Motor neuron (in vitro differentiated cells): ENCODE results near the gene SP2. TPM values are rescaled to one million over a fixed set of nuclear protein-coding genes. Genes with fewer than 3 reads are reported as not detected.

Experiments
- ATAC-seq, 8 experiments: fragments of 200-7000 bp; cut with Tn5 transposase; replicated peaks in 6 of 8; 2 replicates each; pipeline ENCODE4 v1.8.0; 2021; ENCODE audit warnings: mild to moderate bottlenecking in 8 of 8, moderate library complexity in 8 of 8
- H3K27ac ChIP-seq, 2 donors: fragments of 250-450 bp; sonication (Bioruptor Pico); 2 replicates each; pipeline ENCODE4 v1.9.0; 2021; ENCODE audit warnings: antibody characterized with exemption in 2 of 2, mild to moderate bottlenecking in 2 of 2, moderate library complexity in 1 of 2
- H3K4me1 ChIP-seq, 2 donors: fragments of 250-450 bp; sonication (Bioruptor Pico); replicated peaks in 1 of 2; 2 replicates each; pipeline ENCODE4 v1.6.1; 2021; ENCODE audit warnings: antibody characterized with exemption in 2 of 2, mild to moderate bottlenecking in 2 of 2, moderate library complexity in 1 of 2
- H3K4me3 ChIP-seq, 5 donors: fragments of 250-450 bp; sonication (Bioruptor Pico); 2 replicates each; pipeline ENCODE4 v1.9.0; 2021; ENCODE audit warnings: antibody characterized with exemption in 5 of 5, mild to moderate bottlenecking in 5 of 5, moderate library complexity in 4 of 5
- WGBS, 10 experiments: fragments of 450-650 bp; shearing (Covaris generic); methylation state at CpG; one replicate each; pipeline ENCODE4 v1.0.0; 2022; 5-methylcytosine and 5-hydroxymethylcytosine counted together
- in situ Hi-C, 9 experiments: fragments of 400-800 bp; cut with MboI; loops; one replicate each; pipeline ENCODE4 v1.15.0; 2021; ENCODE audit warnings: low sequenced_read_pairs in 9 of 9, low pct_unique_long_range_greater_than_20kb in 2 of 9; ENCODE audit not compliant: unreplicated experiment in 9 of 9
- total RNA-seq, 8 experiments: library from RNA; unstranded; fragments of 300-600 nt; gene quantifications; 2 replicates each; pipeline versions ENCODE4 v1.2.3 to v1.2.4, GENCODE V29; 2022

SP2 gene
- total RNA-seq, 8 experiments from 2014 or later: 1.4 to 6.9 (median 4.4) TPM

GRCh38 chr17:47873200-47874090, 22.6 kb upstream of the SP2 start:
- Histone ChIP-seq H3K27ac (no peak overlapping the region), H3K4me1 (peaks cover 0 to 6% of the 10 kb centered on the region in 2 donors), H3K4me3 (no peak overlapping the region)
- in situ Hi-C loops: no loop called here
- ATAC-seq: no peak
- 0 to 87% (median 47%) methylated on average over 1 to 4 of the region's 4 CpGs; no CpG with 5 or more reads in 4 of the 10 experiments for WGBS, 10 experiments

GRCh38 chr17:47875011-47875985, 20.7 kb upstream of the SP2 start:
- in situ Hi-C loops: no loop called here
- Histone ChIP-seq H3K4me3 (no peak overlapping the region), H3K4me1 (peaks cover 0 to 6% of the 10 kb centered on the region in 2 donors), H3K27ac (no peak overlapping the region)
- 0 to 86% (median 40%) methylated on average over 1 to 3 of the region's 11 CpGs; no CpG with 5 or more reads in 1 of the 10 experiments for WGBS, 10 experiments
- peak in 6 of 8 experiments; percentile 36 to 94 (median 89) for ATAC-seq

- ATAC-seq: peak in 5 of 8 experiments; percentile 53 to 77 (median 65)
These were observed 18.5 kb upstream of the SP2 start for GRCh38 chr17:47877368-47878034.

DNA sequence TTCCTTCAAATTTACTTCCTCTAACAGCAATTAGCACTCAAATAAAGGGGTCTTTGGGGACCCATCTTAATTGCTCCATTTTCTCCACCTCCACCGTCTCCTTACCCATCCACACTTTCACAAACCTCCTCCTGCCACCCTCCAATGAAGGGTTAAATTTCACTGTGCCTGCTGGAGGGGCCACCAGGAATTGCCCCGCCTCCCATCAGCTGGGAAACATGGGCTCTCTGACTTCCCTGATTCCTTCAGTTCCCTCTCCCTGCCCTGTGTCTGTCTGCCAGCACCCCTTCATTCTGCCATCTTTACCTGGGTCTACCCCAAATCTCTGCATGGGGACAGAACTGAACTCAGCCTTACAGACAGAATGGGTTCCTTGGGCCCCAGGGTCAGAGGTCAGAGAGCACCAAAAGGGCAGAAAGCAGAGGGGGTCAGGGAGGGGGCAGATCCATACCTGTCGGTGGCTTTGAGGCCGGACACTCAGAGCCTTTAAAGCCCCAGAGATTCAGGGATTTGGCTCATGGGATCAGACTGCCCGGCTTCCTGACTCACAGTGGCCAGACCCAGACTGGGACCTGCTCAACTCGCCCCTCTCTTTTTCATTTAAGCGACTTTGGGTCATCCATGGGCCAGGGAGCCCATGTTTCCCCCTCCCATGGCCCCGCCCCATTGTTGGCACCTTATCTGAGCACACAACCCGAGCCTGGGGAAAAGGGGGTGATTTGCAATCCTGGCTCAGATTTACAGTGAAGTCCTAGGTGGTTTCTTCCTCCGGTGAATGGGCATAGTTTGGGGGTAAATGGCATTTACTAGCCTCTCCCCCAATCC, 17.6 kb upstream of the SP2 start:
- WGBS, 10 experiments: 13 to 83% (median 38%) methylated on average over 1 to 6 of the region's 10 CpGs; no CpG with 5 or more reads in 2 of the 10 experiments
- no peaks in the 10 kb centered on the region for H3K4me1 ChIP-seq
- no peak overlapping the region for H3K4me3 ChIP-seq
- no peak overlapping the region for H3K27ac ChIP-seq
- in situ Hi-C loops: no loop called here
- ATAC-seq: no peak

More at GRCh38 chr17:47877368-47878034, 18.5 kb upstream of the SP2 start:
- H3K27ac ChIP-seq: no peak overlapping the region
- in situ Hi-C loops: no loop called here
- no peak overlapping the region for H3K4me3 ChIP-seq
- peaks cover 0 to 2% of the 10 kb centered on the region in 2 donors for H3K4me1 ChIP-seq
- 26 to 40% methylated on average over 1 to 4 of the region's 9 CpGs; no CpG with 5 or more reads in 8 of the 10 experiments for WGBS, 10 experiments

- Histone ChIP-seq H3K4me3 (no peak overlapping the region), H3K27ac (no peak overlapping the region), H3K4me1 (no peaks in the 10 kb centered on the region)
- ATAC-seq: no peak
- WGBS, 10 experiments: 0 to 79% (median 20%) methylated on average over 1 to 2 of the region's 2 CpGs; no CpG with 5 or more reads in 3 of the 10 experiments
- in situ Hi-C loops: no loop called here
These were observed 16.9 kb upstream of the SP2 start for GRCh38 chr17:47879028-47879585.

- Histone ChIP-seq H3K27ac (no peak overlapping the region), H3K4me1 (no peaks in the 10 kb centered on the region), H3K4me3 (no peak overlapping the region)
- no peak for ATAC-seq
- 40 to 100% (median 88%) methylated on average over 1 to 6 of the region's 8 CpGs for WGBS, 10 experiments
- in situ Hi-C loops: no loop called here
These were observed 16.1 kb upstream of the SP2 start for GRCh38 chr17:47879776-47880454.

DNA sequence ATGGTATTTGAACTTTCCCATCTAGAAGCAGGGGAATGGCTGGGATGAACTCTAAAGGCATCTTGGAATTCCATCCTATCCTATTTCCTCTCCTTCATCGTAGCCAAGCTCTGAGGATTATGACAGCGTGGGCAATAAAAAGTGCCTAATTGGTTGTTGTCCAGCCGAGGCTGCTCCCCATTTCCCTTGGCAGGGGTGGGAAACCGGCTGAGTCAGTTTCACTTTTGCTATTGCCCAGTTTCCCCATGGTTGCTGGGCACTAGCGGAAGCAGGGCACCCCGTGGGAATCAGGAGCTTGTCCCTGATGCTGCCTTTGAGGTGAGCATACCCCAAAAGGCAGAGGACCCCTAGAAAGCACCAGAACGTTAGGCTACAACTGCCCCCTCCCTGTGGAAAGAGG, 13.8 kb upstream of the SP2 start:
- peak in 1 of 8 experiments; percentile 62 for ATAC-seq
- in situ Hi-C loops: no loop called here
- Histone ChIP-seq H3K27ac (no peak overlapping the region), H3K4me3 (no peak overlapping the region), H3K4me1 (no peaks in the 10 kb centered on the region)
- WGBS, 10 experiments: 0 to 80% (median 42%) methylated on average over 1 to 6 of the region's 7 CpGs; no CpG with 5 or more reads in 4 of the 10 experiments

DNA sequence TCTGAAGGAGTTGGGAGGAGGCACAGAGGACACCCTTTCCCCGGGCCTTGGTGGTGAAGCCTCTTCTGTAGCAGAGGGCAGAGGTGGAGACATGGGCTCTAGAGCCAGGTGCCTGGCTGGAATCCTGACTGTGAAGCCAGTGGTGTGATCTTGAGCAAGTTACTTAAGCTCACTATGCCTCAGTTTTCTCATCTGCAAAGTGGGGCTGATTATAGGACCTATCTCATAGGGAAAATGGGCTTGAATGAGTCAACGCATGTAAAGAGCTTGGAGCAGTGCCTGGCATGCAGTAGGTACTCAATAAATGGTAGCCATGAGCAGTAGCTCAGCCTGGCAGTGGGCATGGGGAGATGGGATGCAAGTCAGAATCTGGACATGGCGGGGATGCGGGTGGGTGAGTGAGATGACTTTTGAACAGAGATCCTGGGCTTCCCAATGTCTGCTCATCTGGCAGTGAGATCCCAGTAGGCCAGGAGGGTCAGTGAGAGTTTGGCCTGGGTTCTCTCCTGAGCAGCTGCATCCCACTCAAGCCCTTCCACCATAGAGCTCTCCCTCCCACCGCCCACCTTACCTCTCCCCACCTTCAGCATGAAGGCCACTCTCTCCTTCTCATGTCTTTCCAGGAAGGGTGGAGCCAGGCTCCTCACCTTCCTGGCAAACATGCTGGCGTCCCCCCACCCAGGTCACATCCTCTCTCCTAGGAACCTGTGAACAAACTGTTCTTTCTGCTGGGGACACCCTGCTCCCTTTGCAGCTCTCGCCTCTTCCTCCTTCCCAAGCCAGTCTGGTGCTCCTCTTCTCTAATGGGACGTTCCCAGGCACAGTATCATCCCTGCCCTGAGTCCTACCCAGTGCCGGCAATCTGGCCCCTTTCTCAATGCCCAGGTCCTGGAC, 13.1 kb upstream of the SP2 start:
- no peak for ATAC-seq
- H3K4me1 ChIP-seq: no peaks in the 10 kb centered on the region
- WGBS, 10 experiments: 50 to 89% (median 72%) methylated on average over 1 to 5 of the region's 9 CpGs; no CpG with 5 or more reads in 3 of the 10 experiments
- no peak overlapping the region for H3K27ac ChIP-seq
- in situ Hi-C loops: no loop called here
- H3K4me3 ChIP-seq: no peak overlapping the region

GRCh38 chr17:47883589-47884426, 12.2 kb upstream of the SP2 start:
- no peak overlapping the region for H3K27ac ChIP-seq
- no peak overlapping the region for H3K4me3 ChIP-seq
- in situ Hi-C loops: no loop called here
- ATAC-seq: no peak
- no peaks in the 10 kb centered on the region for H3K4me1 ChIP-seq
- WGBS, 10 experiments: 17 to 83% (median 45%) methylated on average over 1 to 4 of the region's 9 CpGs; no CpG with 5 or more reads in 5 of the 10 experiments

DNA sequence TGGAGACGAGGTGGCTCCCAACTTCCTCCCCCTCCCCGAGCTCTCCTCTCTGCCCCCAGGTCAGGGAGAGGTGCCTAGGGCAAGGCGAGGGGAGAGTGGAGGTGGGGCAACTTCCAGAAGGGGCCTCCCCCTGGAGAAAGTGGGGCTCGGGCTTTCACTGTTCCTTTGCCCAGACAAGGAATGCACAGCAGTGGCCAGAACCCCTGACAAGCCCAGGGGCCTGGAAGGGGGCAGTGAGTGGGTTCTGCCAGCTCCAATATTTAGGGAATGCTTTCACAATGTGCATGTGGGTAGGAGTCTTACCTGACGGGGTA, 11.7 kb upstream of the SP2 start:
- WGBS, 10 experiments: 57 to 80% methylated on average over 1 of the region's 5 CpGs; no CpG with 5 or more reads in 8 of the 10 experiments
- in situ Hi-C loops: no loop called here
- ATAC-seq: no peak
- Histone ChIP-seq H3K4me1 (no peaks in the 10 kb centered on the region), H3K4me3 (no peak overlapping the region), H3K27ac (no peak overlapping the region)
